Adrenal gland (tissue), 5 donors: ENCODE measurements around the gene FBXO10.

Experiments used
- CTCF ChIP-seq, 6 experiments: fragments of 450-650 bp in 4 of 6; fragments of 200-600 bp in 2 of 6; sonication (generic) in 1 of 6; IDR thresholded peaks; 1 replicate in 5 of 6; 2 replicates in 1 of 6; pipeline versions ENCODE4 v1.5.1 to v1.8.0; 2016 to 2021; ENCODE audit warnings: antibody characterized with exemption in 6 of 6, mild to moderate bottlenecking in 2 of 6, moderate library complexity in 1 of 6
- POLR2A ChIP-seq, 2 donors: fragments of 450-650 bp; IDR thresholded peaks; one replicate each; pipeline ENCODE4 v1.6.1; 2017; ENCODE audit warnings: antibody characterized with exemption in 2 of 2, mild to moderate bottlenecking in 2 of 2, moderate library complexity in 1 of 2
- donor health status: DM: no; HTN: no; CAD: no.

- TF ChIP-seq CTCF (IDR thresholded peaks at IDR 0.05) (no peak), POLR2A (IDR thresholded peaks at IDR 0.05) (no peak)
Observed at GRCh38 chr9:37623267-37623666, 47.1 kb upstream of the FBXO10 start.
